K562 (cell line): ENCODE data around the gene NDUFC2. TPM values are rescaled to one million over a fixed set of nuclear protein-coding genes. Genes with fewer than 3 reads are reported as not detected.
A peak's percentile ranks its signal among the peaks of the same experiment; 100 is the strongest.

ENCODE experiments used
- ATAC-seq: fragments of 200-7000 bp; cut with Tn5 transposase; 3 replicates; pipeline ENCODE4 v1.9.1; 2020; ENCODE audit warnings: moderate library complexity
- BruUV-seq: library from RNA; stranded (reverse); fragments of 400-500 nt; replicated peaks from 2 replicates; lab custom pipeline; 2021; lab: Mats Ljungman, UMichigan
- CTCF ChIA-PET: fragments of 300-600 bp; formaldehyde crosslinking; extraction: SDS; loops from one replicate; lab custom pipeline; 2021; ENCODE audit warnings: low intra/inter-chr PET ratio; lab: Yijun Ruan, JAX
- POLR2A ChIA-PET: fragments of 300-600, 350-650 bp; sonication (Branson Sonifier 250); formaldehyde crosslinking; extraction: SDS; loops from one replicate; lab custom pipeline; 2021; ENCODE audit warnings: antibody characterized with exemption, inconsistent platforms; lab: Yijun Ruan, JAX
- DNase-seq, 4 experiments: peaks; one replicate each; pipeline versions ENCODE4 v3.0.0 to v3.0.0-alpha.2; 2011 to 2018; ENCODE audit warnings: low spot score in 3 of 4, mixed read lengths in 3 of 4; ENCODE audit errors: extremely low read depth in 1 of 4
- FAIRE-seq: peaks from 2 replicates; lab custom pipeline; 2011; peaks lifted over from hg19 to GRCh38; lab: Jason Lieb, UNC
- H2AFZ ChIP-seq: 2 replicates; pipeline ENCODE4 v1.6.0; 2011; ENCODE audit warnings: low read depth, low read length, control low read depth, inconsistent platforms
- H3K27ac ChIP-seq: fragments of 200-600 bp; 3 replicates; pipeline ENCODE4 v1.8.0; 2011; ENCODE audit warnings: low read depth, mild to moderate bottlenecking, control low read depth, inconsistent platforms, low read length, moderate library complexity, mixed read lengths; ENCODE audit errors: extremely low read depth
- H3K27me3 ChIP-seq, 2 experiments: fragments of 300-600 bp in 1 of 2; 2 replicates in 1 of 2; 3 replicates in 1 of 2; pipeline versions ENCODE4 v1.6.0 to v1.8.0; 2011; ENCODE audit warnings: inconsistent platforms in 2 of 2, low read length in 2 of 2, mild to moderate bottlenecking in 1 of 2, mixed read lengths in 1 of 2, moderate library complexity in 1 of 2; ENCODE audit not compliant: control insufficient read depth in 2 of 2, insufficient read depth in 2 of 2
- H3K36me3 ChIP-seq: fragments of 300-600 bp; 3 replicates; pipeline ENCODE4 v1.8.0; 2011; ENCODE audit warnings: mild to moderate bottlenecking, low read length, inconsistent platforms; ENCODE audit not compliant: control insufficient read depth, insufficient read depth
- H3K4me1 ChIP-seq, 2 experiments: fragments of 200-600 bp in 1 of 2; replicated peaks in 1 of 2; 2 replicates in 1 of 2; 3 replicates in 1 of 2; pipeline versions ENCODE4 v1.5.1 to v1.8.0; 2011; ENCODE audit warnings: inconsistent platforms in 2 of 2, low read length in 2 of 2, mild to moderate bottlenecking in 1 of 2, mixed read lengths in 1 of 2, moderate library complexity in 1 of 2; ENCODE audit not compliant: control insufficient read depth in 2 of 2, insufficient read depth in 2 of 2
- H3K4me2 ChIP-seq: 2 replicates; pipeline ENCODE4 v1.6.1; 2011; ENCODE audit warnings: low read length, control low read depth, inconsistent platforms, mixed read lengths; ENCODE audit not compliant: insufficient read depth
- H3K4me3 ChIP-seq: fragments of 200-600 bp; sonication (generic), shearing (Covaris generic); 2 replicates; pipeline ENCODE4 v1.5.1; 2016; ENCODE audit warnings: control low read depth, inconsistent platforms
- H3K79me2 ChIP-seq: fragments of 200-600 bp; 3 replicates; pipeline ENCODE4 v1.8.0; 2011; ENCODE audit warnings: low read length, inconsistent platforms; ENCODE audit not compliant: control insufficient read depth, insufficient read depth
- H3K9ac ChIP-seq, 2 experiments: 2 replicates each; pipeline versions ENCODE4 v1.6.0 to v1.6.1; 2011; ENCODE audit warnings: low read depth in 2 of 2, low read length in 2 of 2, control low read depth in 1 of 2, inconsistent platforms in 1 of 2, mild to moderate bottlenecking in 1 of 2, mixed read lengths in 1 of 2; ENCODE audit not compliant: insufficient read depth in 1 of 2
- H3K9me1 ChIP-seq: one replicate; pipeline ENCODE4 v1.6.0; 2011; ENCODE audit warnings: inconsistent platforms, mild to moderate bottlenecking, low read length, moderate library complexity; ENCODE audit not compliant: control insufficient read depth, insufficient read depth
- H3K9me3 ChIP-seq: replicated peaks from 2 replicates; pipeline ENCODE4 v1.5.1; 2011; ENCODE audit warnings: low read depth, low read length, inconsistent platforms; ENCODE audit not compliant: control insufficient read depth, insufficient read depth
- H4K20me1 ChIP-seq: replicated peaks from 2 replicates; pipeline ENCODE4 v1.6.1; 2011; ENCODE audit warnings: low read length, inconsistent platforms, mixed read lengths; ENCODE audit not compliant: control insufficient read depth, insufficient read depth
- CGGBP1 ChIP-seq: fragments of 250-450 bp; sonication (Bioruptor Pico); IDR thresholded peaks from 2 replicates; pipeline ENCODE4 v1.9.0; 2021; ENCODE audit warnings: mild to moderate bottlenecking
- CREB3L1 ChIP-seq: fragments of 450-650 bp; IDR thresholded peaks from 2 replicates; pipeline ENCODE4 v1.6.1; 2014; ENCODE audit warnings: low read depth, mild to moderate bottlenecking, moderate library complexity, borderline replicate concordance
- MEF2D ChIP-seq: conservative IDR thresholded peaks from 2 replicates; pipeline ENCODE4 v1.6.1; 2016; ENCODE audit warnings: low read depth, missing genetic modification characterization, missing compliant biosample characterization
- TEAD2 ChIP-seq: fragments of 450-650 bp; IDR thresholded peaks from 2 replicates; pipeline ENCODE4 v1.6.1; 2016; ENCODE audit warnings: missing genetic modification characterization, control low read depth, missing compliant biosample characterization
- ZNF57 ChIP-seq: fragments of 450-650 bp; formaldehyde crosslinking; IDR thresholded peaks from 2 replicates; pipeline ENCODE4 v1.4.0; 2020; ENCODE audit warnings: mild to moderate bottlenecking, moderate library complexity
- ZNF644 ChIP-seq: fragments of 200-800 bp; sonication (Bioruptor generic); IDR thresholded peaks from 2 replicates; pipeline ENCODE4 v1.6.1; 2016; ENCODE audit warnings: low read depth, missing genetic modification characterization, missing compliant biosample characterization
- WGBS: fragments of 100-300 bp; shearing (Covaris generic); methylation state at CpG from one replicate; pipeline ENCODE4 v1.1.6; 2016; ENCODE audit warnings: low coverage, mixed read lengths; ENCODE audit not compliant: insufficient coverage; ENCODE audit errors: missing lambda C conversion rate; 5-methylcytosine and 5-hydroxymethylcytosine counted together
- in situ Hi-C: fragments of 300-500 bp; cut with MboI; formaldehyde crosslinking; loops from 4 replicates; pipeline ENCODE4 v1.15.0; 2018; ENCODE audit warnings: inconsistent platforms, mixed read lengths
- intact Hi-C: fragments of 100-400 bp; cut with micrococcal nuclease; formaldehyde crosslinking; loops from 2 replicates; pipeline ENCODE4 v1.14.2; 2022
- polyA plus RNA-seq, 8 experiments: library from polyadenylated mRNA; depleted of rRNA in 4 of 8; stranded (reverse) in 5 of 8; unstranded in 3 of 8; fragments of >200 nt; fragmentation: Nextera tagmentation in 2 of 8; fragmentation: Illumina TruSeq in 1 of 8; extraction: Ambion mirVana in 2 of 8; extraction: Trizol in 1 of 8; gene quantifications; 2 replicates each; pipeline versions ENCODE4 v1.2.1 to v1.2.3, GENCODE V29; 2011 to 2014; ENCODE audit warnings: inconsistent platforms in 1 of 8, missing spikeins in 1 of 8
- total RNA-seq, 7 experiments: library from RNA; depleted of rRNA in 6 of 7; stranded (reverse); fragments of >200 nt in 6 of 7; fragmentation: Illumina TruSeq in 2 of 7; extraction: Trizol in 2 of 7; gene quantifications; 2 replicates each; pipeline versions ENCODE4 v1.2.1 to v1.2.3, GENCODE V29; 2011 to 2021; ENCODE audit warnings: low replicate concordance in 1 of 7
- TF ChIP-seq, protein P1 (sequence below), 3 experiments: fragments of 200-800 bp in 1 of 3; sonication (Bioruptor generic) in 1 of 3; sonication (generic) in 1 of 3; formaldehyde crosslinking in 1 of 3; IDR thresholded peaks; 2 replicates each; pipeline versions ENCODE4 v1.6.1 to v1.8.0; 2016 to 2022; ENCODE audit warnings: mild to moderate bottlenecking in 2 of 3, missing compliant biosample characterization in 2 of 3, missing genetic modification characterization in 2 of 3, missing genetic modification reagents in 1 of 3
- TF ChIP-seq, protein P2 (sequence below): fragments of 200-800 bp; sonication (Bioruptor generic); IDR thresholded peaks from 2 replicates; pipeline ENCODE4 v1.6.1; 2016; ENCODE audit warnings: missing genetic modification characterization, missing compliant biosample characterization
- TF ChIP-seq, protein P3 (sequence below), 2 experiments: fragments of 250-450 bp in 1 of 2; fragments of 450-650 bp in 1 of 2; sonication (Bioruptor Pico) in 1 of 2; IDR thresholded peaks; 2 replicates each; pipeline versions ENCODE4 v1.6.1 to v1.8.0; 2016 to 2021; ENCODE audit warnings: mild to moderate bottlenecking in 2 of 2, moderate library complexity in 2 of 2, missing compliant biosample characterization in 1 of 2, missing genetic modification characterization in 1 of 2

NDUFC2 gene
- total and polyA plus RNA-seq, 9 of the 15 experiments (the other 6 are each of a cell fraction or from before 2014, with no cell fraction given), result 168 to 1,119 (median 442) TPM

DNA sequence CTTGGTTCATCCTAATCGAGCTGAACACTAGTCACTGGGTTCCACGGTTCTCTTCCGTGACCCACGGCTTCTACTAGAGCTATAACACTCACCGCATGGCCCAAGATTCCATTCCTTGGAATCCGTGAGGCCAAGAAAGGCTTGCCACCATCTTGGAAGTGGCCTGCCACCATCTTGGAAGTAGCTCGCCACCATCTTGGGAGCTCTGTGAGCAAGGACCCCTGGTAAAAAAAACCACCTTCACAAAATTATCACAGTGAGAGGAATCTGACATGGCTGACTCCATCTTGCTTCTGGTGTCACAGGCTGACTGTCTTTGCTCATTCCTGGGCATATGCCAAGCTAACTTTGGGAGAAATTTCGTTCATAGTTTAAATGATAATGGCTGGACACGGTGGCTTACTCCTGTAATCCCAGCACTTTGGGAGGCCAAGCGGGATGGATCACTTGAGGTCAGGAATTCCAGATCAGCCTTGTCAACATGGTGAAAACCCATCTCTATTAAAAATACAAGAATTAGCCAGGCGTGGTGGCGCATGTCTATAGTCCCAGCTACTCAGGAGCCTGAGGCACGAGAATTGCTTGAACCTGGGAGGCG, 37.7 kb downstream of the NDUFC2 start:
- H3K4me1 ChIP-seq, result peaks cover 31 to 35% of the 10 kb centered on the region in 2 experiments
- ChIA-PET POLR2A (interaction anchor here (0.8 to 1.2 kb wide), 4 partner anchors 10 to 397 kb away, joined by 3 to 5 read pairs (median 4); partner anchors contain the start of gene KCTD21), CTCF (no interaction called here)
- no peak for ATAC-seq
- peak overlapping the region; percentile 71 for H3K4me2 ChIP-seq
- H3K27me3 ChIP-seq, result no peaks in the 10 kb centered on the region; a peak in 1 of 5 replicates
- FAIRE-seq, result no peak
- DNase-seq, result no peak
- H3K36me3 ChIP-seq, result no peaks in the 10 kb centered on the region
- H3K4me3 ChIP-seq, result no peak overlapping the region
- in situ Hi-C loops, result no loop called here
- H3K9me3 ChIP-seq, result no peaks in the 10 kb centered on the region
- WGBS, result 87% methylated on average over 14 of the region's 14 CpGs
- H4K20me1 ChIP-seq, result no peaks in the 10 kb centered on the region
- peak overlapping the region; percentile 25; the same call in 1 of the 3 replicates for H3K27ac ChIP-seq
- H2AFZ ChIP-seq, result peak overlapping the region; percentile 95
- no peak overlapping the region for H3K9ac ChIP-seq
- intact Hi-C loops, result loop anchor here (10.0 kb wide), 1 partner anchor 387 kb away; no protein-coding TSS in a partner anchor
- no peaks in the 10 kb centered on the region for H3K9me1 ChIP-seq
- no peaks in the 10 kb centered on the region for H3K79me2 ChIP-seq
- BruUV-seq, result no TSS peak
- 0 out of 2 replicates have a peak, but pooled peaks have one; percentile 29 for TF ChIP-seq ZNF644 (tag)
- no peak for TF ChIP-seq CREB3L1
- no peak for TF ChIP-seq CGGBP1 (CRISPR knock-in tag)
- TF ChIP-seq, protein P1, sequence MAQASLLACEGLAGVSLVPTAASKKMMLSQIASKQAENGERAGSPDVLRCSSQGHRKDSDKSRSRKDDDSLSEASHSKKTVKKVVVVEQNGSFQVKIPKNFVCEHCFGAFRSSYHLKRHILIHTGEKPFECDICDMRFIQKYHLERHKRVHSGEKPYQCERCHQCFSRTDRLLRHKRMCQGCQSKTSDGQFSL (CRISPR knock-in tag; IDR thresholded peaks at IDR 0.05), result no peak
- TF ChIP-seq, protein P1 (tag; IDR thresholded peaks at IDR 0.05), result peak in 1 of 2 experiments; percentile 82; a peak in 2 of 4 replicates
- TF ChIP-seq, protein P2, sequence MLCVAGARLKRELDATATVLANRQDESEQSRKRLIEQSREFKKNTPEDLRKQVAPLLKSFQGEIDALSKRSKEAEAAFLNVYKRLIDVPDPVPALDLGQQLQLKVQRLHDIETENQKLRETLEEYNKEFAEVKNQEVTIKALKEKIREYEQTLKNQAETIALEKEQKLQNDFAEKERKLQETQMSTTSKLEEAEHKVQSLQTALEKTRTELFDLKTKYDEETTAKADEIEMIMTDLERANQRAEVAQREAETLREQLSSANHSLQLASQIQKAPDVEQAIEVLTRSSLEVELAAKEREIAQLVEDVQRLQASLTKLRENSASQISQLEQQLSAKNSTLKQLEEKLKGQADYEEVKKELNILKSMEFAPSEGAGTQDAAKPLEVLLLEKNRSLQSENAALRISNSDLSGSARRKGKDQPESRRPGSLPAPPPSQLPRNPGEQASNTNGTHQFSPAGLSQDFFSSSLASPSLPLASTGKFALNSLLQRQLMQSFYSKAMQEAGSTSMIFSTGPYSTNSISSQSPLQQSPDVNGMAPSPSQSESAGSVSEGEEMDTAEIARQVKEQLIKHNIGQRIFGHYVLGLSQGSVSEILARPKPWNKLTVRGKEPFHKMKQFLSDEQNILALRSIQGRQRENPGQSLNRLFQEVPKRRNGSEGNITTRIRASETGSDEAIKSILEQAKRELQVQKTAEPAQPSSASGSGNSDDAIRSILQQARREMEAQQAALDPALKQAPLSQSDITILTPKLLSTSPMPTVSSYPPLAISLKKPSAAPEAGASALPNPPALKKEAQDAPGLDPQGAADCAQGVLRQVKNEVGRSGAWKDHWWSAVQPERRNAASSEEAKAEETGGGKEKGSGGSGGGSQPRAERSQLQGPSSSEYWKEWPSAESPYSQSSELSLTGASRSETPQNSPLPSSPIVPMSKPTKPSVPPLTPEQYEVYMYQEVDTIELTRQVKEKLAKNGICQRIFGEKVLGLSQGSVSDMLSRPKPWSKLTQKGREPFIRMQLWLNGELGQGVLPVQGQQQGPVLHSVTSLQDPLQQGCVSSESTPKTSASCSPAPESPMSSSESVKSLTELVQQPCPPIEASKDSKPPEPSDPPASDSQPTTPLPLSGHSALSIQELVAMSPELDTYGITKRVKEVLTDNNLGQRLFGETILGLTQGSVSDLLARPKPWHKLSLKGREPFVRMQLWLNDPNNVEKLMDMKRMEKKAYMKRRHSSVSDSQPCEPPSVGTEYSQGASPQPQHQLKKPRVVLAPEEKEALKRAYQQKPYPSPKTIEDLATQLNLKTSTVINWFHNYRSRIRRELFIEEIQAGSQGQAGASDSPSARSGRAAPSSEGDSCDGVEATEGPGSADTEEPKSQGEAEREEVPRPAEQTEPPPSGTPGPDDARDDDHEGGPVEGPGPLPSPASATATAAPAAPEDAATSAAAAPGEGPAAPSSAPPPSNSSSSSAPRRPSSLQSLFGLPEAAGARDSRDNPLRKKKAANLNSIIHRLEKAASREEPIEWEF (CRISPR knock-in tag), result 0 out of 2 replicates have a peak, but pooled peaks have one; percentile 11
- 0 out of 2 replicates have a peak, but pooled peaks have one; percentile 19 for TF ChIP-seq MEF2D (tag)
- no peak for TF ChIP-seq ZNF57 (CRISPR knock-in tag)
- TF ChIP-seq, protein P3, sequence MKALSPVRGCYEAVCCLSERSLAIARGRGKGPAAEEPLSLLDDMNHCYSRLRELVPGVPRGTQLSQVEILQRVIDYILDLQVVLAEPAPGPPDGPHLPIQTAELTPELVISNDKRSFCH (CRISPR knock-in tag; IDR thresholded peaks at IDR 0.05), result no peak
- TF ChIP-seq, protein P3 (tag; IDR thresholded peaks at IDR 0.05), result 0 out of 2 replicates have a peak, but pooled peaks have one; percentile 37
- TF ChIP-seq TEAD2 (tag), result no peak
